GM19467 (cell line): ENCODE results near the gene THSD7A.

Experiments used
- ATAC-seq: cut with Tn5 transposase; IDR thresholded peaks from one replicate; pipeline ENCODE4 v1.9.1; 2021; ENCODE audit warnings: mild to moderate bottlenecking, moderate library complexity; ENCODE audit not compliant: unreplicated experiment

The THSD7A gene

DNA sequence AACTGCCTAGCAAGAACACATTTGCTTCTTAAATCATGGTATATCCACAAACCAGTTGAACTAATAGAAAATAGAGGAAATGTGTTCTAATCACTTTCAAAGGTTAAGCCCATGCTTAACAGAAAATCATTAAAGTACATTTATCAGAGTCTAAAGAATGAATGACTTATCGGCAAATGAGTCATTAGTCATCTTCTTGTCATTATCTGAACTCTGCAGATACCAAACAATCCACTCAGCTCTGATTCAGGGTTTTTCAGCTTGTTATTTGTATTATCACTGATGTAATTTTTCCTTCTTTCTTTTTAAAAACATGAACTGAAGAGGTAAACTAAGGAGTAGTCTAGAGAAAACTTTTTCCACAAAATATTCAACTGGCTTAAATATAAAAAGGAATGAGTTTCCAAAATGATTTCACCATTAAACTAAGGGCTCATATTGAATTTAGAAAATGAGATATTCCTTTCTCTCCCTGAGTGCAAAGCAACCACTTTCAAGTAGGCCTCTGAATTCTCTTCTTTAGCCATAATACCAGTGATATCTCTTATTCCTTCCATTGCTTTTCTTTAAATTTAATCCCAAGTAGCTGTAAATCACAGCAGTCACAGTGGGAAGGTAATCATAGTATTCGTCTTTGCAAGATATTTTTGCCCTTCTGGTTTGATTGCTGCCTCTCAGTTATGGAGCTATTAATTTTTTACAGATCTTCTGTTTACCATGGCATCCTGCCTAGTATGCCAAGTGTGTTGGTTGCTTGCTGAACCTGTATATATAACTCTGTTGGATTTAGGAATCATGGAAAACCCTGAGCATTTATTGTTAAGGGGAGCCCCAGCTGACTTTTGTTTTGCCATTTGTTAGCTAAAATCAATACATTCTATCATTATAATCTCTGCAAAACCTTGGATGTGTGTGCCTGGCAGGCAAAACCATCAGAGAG lies 125.1 kb downstream of the THSD7A start:
- no peak for ATAC-seq

DNA sequence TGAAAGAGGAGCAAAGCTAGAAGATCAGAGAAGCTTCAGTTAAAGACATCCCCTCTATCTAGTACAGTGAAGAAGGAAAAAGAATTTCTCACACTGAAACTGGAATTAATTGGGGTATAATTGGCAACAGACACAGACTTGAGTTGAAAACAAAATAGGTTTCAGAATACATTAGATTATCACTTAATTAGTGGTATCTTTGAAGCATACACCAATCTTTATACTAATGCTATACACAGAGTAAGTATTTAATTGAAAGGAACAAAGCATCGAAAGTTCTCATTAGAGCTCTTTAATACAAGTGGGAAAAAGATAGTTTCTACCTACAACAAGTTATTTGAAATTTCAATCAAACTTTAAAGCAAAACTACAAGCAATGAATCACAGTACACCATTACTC lies 128.2 kb downstream of the THSD7A start:
- no peak for ATAC-seq

DNA sequence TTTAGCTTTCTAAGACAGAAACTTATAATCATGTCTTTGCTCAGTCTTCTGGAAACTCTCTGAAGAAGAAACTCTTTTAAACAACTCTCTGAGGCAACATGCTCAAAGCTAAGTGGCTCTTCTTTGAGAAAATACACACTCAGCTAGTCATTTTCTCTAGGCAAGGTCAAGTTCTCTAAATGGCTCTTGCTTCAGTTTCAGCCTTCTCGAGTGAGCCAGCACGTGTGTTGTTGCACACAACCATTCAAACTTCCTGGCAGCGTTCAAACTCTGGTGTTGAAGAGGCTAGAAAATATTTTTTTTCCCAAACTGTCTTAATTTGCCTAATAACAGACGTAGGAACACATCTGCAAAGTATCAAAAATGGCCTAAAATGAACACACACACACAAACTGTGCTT lies 129.1 kb downstream of the THSD7A start:
- ATAC-seq, result no peak

DNA sequence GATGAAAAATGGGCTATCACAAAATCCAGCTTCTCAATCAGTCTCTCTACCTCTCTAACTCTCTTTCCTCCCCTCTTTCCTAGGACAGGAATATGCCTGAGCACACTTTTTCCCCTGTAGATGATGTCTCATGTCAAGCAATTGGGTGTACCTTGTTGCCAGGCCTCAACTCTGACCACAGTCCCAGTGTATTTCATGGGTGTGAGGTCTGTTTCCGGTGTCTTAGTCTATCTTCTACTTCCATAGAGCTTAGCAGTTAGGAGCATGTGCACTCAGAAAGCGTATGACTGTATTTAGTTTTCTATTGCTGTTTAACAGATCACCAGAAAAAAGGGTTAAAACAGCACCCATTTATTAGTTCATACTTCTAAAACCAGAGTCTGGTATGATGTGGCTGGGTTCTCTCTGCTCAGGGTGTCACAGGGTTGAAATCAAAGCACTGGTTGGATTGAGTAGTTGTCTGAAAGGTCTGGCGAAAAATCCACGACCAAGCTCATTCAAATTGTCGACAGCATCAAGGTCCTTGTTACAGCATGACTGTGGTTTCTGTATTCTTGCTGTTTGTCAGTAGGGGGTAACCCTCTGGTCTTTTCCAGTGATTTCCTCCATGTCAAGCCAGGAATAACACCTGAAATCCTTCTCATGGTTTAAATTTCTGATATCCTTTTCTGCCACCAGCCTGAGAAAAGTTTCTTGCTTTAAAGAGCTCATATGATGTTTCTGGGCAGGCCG lies 130.0 kb downstream of the THSD7A start:
- ATAC-seq, result no peak

DNA sequence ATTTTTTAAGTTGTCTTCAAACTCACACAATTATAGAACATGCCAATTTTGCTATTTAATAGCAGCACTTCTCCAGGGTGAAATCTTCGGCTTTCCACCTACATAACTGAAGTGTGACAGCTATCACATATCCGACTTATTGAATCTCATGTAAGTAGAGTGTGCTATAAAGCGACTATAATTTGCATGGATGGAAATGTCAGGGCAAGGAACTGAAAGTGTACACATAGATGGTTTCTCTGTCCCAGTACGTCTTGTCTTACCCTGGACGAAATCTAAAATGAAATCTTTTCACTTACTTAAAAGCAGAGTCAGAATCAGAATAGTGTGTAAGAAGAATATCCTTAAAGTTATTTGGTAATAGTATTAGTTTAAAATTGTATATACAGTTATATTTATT lies 132.3 kb downstream of the THSD7A start:
- no peak for ATAC-seq

DNA sequence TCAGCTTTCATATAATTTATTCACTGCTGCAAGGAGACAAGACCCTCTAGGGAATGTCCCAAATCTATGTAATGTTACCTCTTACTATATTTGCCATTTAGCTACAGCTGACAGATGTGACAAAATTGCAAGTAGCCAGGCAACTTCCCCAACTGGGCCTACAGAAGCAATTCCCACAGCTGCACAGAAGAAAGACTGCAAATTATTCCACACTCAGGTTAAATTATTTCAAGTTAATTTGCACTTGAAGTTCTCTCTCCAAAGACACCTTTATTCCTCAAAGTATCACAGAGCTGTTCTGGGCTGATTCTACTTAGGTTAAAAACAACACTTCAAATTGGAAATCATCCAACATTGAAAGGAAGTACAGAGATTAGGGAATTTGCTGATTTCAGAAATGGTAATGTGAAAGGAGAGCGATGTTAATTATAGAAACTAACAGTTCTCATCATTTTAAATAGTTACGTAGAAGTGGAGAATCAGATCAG lies 133.6 kb downstream of the THSD7A start:
- ATAC-seq, result no peak

DNA sequence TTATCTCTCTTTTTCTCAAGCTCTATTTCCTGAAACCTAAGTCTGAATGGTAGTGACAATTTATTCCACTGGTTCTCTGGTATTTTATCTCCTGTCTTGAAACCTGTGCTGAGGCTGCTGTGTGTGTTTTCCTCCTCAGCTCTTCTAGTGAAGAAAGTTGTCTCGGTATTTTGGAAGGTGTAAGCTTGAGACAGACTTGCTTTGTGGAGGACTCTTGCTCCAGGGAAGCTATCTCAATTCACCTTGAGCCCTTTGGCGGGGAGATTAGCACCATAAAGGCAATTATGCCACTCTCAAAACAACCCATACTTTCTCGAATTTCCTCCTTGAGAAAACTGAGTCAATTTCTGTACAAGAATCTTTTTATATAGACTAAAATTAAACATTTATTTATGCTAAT lies 141.6 kb downstream of the THSD7A start:
- no peak for ATAC-seq

DNA sequence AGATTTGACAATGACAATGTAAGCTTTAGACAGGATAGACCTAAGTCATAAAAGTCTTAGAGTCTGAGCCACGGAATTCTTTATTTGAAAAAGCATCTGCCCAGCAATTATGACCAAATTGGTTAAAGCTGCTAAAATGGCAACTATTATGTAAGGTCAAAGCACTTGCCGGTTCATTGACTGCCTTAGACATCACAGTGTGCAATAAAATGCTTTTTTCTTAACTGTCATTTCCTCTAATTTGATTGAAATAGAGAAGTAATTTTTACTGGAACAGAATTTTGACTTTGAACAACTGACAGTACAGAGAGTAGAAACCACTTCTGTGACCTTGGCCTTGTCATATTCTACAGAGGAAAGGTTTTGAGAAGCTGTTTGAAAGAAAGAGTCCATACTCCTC lies 142.9 kb downstream of the THSD7A start:
- no peak for ATAC-seq

DNA sequence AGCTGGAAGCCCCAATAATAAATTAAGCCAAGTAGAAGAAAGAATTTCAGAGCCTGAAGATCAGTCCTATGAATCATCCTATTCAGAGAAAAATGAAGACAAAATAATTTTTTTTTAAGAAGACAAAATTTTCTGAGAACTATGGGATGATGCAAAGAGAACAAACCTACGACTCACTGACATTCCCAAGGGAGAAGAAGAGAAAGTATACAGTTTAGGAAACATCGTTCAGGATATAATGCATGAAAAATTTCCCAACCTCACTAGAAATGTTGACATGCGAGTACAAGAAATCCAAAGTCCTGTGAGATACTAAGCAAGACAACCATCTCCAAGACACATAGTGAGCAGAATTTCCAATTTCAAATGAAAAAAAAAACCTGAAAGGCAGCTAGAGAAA lies 150.5 kb downstream of the THSD7A start:
- no peak for ATAC-seq

DNA sequence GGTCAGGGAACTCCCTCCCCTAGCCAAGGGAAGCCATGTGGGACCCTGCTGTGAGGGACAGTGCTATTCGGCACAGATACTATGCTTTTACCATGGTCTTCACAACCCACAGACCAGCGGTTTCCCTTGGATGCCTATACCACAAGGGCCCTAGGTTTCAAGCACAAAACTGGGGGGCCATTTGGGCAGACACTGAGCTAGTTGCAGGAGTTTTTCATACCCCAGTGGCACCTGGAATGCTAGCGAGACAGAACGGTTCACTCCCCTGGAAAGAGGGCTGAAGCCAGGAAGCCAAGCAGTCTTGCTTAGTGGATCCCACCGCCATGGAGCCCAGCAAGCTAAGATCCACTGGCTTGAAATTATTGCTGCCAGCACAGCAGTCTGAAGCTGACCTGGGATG lies 156.8 kb downstream of the THSD7A start:
- no peak for ATAC-seq

DNA sequence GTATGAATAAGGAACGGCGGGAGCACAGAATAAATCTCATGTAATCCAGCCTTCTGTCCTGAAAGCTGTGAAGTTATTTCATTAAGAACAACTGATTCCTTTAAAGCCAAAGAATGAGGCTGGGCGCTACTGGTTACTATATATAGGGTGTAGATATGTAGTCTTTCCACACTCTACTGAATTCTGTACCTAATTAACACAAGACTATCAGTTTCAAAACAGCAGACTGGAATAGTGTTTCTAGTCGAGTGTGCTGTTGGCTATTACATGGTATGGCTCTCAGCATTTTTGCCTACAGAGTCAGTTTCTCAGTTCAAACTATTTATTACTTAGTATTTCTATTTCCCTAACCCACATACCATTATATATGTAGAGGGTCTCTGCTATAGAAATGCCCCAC lies 163.3 kb downstream of the THSD7A start:
- ATAC-seq, result no peak

DNA sequence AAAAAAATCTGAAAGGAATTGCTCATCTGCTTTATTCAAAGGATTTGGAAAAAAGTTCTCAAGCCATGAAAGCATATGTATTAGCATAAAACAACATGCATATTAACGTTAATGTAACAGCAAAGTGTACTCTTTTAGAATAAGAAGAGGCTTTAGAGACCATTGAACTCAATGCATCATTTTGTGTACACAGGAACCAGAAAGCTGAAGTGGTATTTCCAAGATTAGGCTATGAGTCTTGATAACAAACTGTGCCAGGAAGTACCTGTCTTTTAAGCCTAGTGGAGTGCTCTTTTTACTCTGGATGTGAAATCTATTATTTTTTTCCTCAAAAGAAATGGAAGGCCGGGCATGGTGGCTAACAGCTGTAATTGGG lies 164.2 kb downstream of the THSD7A start:
- no peak for ATAC-seq

DNA sequence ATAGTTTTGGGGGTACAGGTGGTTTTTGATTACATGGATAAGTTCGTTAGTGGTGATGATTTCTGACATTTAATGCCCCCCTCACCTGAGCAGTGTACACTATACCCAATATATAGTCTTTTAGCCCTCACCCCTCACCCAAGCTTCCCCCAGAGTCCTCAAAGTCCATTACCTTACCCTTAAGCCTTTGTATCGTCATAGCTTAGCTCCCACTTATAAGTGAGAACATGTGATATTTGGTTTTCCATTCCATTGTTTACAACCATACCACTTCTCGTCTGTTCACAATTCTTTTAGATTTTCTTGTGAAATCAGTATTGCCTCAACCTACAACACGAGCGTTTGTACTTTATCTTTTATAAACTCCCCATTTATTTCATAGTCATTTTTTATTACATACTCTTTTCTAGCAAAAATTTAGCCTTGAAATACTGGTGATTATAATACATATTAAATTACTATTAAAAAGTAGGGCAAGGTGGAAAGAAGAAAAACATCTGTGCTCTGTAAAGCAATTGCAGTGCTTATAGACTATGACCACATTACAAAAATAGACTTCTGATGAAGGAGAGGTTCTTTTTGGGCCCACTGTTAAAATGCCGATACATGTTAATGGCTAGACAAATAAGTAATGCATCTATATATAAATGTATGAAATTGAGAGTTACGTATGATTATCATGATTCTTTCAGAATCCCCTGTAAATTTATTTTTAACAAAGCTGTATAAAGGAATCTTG lies 164.8 kb downstream of the THSD7A start:
- no peak for ATAC-seq

DNA sequence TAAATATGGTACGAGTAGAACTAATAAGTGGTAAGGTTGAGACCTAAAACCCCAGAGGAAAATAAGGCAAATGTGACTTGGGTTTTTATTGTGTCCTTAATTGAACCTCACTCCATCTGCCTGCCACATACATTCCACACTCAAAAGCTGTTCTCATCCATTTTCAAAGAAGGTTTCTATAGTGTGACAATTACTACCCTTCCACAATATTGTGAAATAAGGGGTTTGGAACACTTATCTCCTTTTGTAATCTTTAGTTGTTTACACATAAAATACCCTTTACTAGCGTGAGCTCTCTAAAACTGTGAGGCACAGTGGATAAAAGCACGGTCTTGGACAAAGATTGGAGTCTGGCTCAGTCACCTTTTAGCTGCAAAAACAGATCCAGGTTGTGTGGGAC lies 166.6 kb downstream of the THSD7A start:
- no peak for ATAC-seq

DNA sequence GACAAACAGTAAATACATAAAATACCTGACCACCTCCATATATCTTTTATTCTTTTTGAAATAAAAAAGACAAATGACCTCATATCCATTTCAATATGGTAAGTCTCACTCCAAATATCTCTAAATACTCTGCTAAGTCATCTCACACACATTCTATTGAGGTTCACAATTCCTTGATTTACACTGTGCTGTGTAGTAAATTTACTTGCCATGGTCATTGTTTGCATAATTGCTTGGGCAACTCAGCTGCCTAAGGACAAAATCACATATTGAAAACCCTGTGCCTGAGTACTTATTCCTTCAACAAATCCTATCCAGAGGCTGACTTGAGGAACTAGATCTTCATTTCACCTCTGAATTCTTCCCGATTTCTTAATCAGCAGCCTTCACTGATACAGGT lies 176.4 kb downstream of the THSD7A start:
- ATAC-seq, result no peak

DNA sequence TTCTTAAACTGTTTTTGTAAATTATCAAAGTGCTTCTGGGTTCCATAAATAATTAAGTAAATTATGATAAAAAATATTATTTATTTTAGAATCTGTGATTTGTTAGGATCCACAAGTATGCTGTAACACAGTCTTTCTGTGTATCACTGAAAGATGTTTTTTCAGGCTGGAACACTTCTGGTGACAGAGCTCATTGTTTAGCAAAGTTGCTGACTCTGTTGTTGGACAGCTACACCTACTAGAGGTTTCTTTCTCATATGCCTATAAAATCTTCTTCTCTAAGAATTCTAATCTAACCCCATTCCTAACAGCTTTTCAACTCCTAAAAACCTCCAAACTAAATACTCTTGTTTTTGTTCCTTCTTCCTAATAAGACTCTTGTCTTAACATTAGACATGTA lies 176.8 kb downstream of the THSD7A start:
- no peak for ATAC-seq

DNA sequence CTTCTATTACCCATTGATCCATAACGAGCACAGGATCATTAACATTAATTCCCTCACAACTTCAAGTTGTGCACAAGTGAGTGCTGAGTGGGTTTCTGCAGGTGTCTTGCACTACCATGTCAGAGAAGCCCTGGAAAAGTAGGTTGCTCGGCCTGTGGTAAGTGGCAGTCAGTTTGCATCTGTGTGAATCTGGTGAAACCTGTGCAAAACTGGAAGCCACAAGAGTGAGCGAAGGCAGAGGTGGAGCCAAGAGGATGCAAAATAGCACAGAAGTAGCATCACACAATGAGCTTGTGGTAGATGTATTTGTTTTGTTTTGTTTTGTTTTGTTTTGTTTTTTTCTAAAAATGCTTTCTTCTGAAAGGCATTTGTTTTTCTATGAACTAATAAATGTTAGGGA lies 181.5 kb downstream of the THSD7A start:
- no peak for ATAC-seq

DNA sequence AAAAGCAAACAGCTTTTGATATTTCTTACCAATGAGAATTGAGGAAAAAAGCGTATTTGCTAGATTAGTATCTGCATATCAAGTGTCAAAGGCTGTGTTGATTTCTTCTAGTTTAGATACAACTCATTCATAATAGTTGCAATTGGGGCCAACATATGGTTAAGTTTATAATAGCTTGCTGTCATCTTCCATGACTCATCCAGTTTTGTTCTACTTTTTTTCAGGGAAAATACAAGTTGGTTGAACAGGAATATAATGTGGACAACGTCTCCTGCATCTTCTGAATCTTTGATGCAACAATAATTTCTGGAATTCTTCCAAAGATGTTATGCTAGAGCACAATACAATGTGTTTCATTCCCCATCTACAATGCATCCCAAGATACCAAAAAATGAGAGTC lies 182.0 kb downstream of the THSD7A start:
- ATAC-seq, result no peak

DNA sequence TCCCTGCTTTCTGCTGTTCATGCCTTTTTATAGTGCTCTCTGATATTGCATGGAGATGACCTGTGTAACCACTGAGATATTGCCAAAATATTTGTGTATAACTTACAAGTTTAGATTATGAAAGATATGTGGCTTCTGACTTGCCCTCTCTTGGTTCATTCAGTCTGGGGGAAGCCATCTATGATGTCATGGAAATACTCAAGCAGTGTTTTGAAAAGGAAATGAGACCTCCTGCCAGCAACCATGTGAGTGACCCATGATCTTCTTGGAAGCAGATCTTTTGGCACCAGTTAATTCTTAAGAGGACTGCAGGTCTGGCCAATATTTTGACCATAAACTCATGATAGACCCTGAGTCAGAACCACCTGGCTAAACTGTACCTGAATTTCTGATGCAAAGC lies 183.0 kb downstream of the THSD7A start:
- no peak for ATAC-seq

DNA sequence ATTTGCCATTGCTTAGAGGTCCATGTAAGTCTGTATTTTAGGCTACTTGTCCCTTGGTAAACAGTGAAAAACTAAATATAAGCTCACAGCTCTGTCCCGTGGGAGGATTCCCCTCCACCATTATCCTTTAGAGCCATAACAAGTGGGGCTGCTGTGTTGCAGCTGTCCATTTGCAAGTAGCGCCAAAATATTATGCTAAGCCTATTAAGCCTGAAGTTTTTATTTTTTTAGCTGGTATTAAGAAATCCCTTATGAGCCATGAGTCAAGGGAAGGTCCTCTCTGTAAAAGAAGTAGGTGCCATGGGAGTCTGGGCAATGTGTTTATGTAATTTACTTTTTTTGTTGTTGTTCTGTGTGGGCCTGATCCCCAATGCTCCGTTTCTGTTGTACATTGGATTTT lies 183.9 kb downstream of the THSD7A start:
- no peak for ATAC-seq

DNA sequence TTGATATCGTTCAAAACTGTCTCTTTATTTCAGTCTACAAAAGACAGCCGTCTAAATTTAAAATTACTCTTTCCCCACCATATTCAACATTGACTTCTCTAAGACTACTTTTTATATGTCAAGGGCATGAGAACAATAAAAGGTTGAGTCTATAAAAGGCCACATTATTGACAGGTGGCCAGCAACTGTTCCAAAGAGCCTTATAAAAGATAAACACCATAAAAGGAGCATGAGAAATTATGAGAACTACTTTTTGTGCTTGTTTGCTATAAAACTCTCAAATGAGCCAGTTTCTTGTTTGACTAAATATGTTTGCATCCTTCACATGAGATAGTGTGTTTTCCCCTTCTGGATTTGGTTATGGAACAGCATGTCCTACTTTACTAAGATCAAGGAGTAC lies 189.2 kb downstream of the THSD7A start:
- no peak for ATAC-seq

DNA sequence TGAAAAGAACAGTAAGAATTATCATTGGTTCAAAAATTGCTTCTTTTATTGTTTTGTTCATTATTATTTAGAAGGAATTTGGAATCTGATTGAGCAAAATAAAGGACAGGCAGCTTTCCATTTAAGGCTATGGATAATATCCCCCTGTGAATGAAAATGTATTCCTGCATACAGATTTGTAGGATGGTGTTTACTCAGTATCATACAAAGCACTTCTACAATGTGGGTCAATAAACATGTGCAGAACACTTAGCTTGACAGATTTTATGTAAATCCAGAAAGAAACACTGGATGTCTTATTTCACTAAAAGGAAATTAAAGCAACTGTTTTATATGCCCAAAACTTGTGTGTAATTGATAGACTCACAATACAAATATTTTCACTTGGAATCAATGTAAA lies 189.7 kb downstream of the THSD7A start:
- no peak for ATAC-seq
